ENCODE data around the gene DAGLA.

DNA sequence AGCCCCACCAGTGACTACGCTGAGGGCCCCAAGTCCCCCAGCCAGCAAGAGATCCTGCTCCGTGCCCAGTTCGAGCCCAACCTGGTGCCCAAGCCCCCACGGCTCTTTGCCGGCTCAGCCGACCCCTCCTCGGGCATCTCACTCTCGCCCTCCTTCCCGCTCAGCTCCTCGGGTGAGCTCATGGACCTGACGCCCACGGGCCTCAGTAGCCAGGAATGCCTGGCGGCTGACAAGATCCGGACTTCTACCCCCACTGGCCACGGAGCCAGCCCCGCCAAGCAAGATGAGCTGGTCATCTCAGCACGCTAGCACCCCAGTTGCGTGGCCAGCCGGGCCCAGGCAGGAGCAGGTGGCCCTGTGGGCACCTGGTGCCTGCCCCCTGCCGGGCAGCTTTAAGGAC, 64.0 kb downstream of the DAGLA start:
- TF ChIP-seq, protein P1, sequence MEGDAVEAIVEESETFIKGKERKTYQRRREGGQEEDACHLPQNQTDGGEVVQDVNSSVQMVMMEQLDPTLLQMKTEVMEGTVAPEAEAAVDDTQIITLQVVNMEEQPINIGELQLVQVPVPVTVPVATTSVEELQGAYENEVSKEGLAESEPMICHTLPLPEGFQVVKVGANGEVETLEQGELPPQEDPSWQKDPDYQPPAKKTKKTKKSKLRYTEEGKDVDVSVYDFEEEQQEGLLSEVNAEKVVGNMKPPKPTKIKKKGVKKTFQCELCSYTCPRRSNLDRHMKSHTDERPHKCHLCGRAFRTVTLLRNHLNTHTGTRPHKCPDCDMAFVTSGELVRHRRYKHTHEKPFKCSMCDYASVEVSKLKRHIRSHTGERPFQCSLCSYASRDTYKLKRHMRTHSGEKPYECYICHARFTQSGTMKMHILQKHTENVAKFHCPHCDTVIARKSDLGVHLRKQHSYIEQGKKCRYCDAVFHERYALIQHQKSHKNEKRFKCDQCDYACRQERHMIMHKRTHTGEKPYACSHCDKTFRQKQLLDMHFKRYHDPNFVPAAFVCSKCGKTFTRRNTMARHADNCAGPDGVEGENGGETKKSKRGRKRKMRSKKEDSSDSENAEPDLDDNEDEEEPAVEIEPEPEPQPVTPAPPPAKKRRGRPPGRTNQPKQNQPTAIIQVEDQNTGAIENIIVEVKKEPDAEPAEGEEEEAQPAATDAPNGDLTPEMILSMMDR (IDR thresholded peaks at IDR 0.05): no peak
- TF ChIP-seq POLR2A (IDR thresholded peaks at IDR 0.05): no peak
